Renal cortical epithelial cell (primary cell): ENCODE data around the gene TRPV5. TPM values are rescaled to one million over a fixed set of nuclear protein-coding genes. Genes with fewer than 3 reads are reported as not detected.

Source experiments
- DNase-seq: peaks from one replicate; pipeline ENCODE4 v3.0.0-alpha.2; 2011; ENCODE audit warnings: low read depth
- total RNA-seq: library from RNA; depleted of rRNA; stranded (reverse); fragments of >200 nt; gene quantifications from 2 replicates; pipeline ENCODE4 v1.2.3, GENCODE V29; 2014

Gene TRPV5
- total RNA-seq, 1 donor from 2014 or later: not detected

DNA sequence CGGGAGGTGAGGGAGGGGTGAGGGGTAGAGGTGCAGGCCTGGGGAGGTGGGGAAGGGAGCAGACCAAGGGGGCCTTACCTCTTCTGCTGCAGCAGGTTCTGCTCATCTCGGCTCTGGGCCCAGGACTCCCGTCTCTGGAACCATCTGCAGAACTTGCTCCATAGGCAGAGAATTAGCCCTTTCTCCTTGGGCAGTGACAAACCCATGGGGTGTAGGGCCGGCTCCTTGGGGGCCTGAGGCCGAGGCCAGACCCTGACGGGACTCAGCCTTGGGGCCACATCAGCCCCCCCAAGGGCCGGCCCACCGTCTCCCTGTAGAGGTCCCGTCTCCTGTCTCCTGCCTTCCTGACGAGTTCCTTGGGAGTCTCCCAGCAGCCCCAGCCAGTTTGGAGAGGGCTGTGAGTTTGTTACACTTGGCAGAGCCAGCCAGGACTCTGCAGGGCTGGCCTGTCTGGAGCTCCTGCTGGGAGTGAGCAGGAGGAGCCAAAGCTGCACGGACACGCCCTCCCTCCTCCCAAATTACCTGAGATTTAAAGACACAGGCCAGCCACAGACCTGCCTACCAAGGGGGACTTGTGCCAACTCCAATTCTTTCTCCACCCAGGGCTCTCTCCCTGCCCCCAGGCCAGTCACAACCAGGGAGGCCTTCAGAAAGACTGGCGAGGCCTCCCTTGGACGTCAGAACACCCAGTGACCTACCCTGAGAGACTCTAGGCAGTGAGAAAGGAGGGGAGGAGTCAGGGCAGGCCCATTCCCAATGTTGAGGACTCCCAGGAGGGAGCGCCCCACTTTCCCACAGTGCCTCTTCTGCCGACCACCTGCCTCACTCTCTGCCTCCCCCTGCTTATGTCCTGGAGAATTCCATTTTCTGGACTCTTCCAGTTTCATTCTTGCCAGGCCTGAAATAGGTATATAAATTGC lies 48.0 kb downstream of the TRPV5 start, which contains the start of gene TRPV6:
TRPV6 (minus strand) TSS at position 435 of the 920 bp plus-strand sequence.
- peak; percentile 2 for DNase-seq

DNA sequence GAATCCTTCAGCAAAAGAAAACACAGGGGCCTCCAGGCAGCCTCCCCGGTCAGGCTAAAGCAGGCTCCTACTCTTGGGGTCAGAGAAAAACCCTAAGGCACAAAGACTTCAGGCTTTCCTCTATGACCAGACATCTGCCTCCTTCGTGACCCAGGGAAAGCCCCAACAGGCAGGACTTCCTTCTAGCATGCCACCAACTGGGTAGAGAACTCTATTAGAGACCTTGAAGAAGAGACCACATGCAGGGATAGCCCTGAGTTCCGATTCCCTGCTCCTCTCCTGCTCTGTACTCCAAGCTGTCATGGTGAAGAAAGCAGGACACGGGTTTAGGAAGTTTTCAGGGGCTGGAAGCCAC lies 49.3 kb downstream of the TRPV5 start:
- no peak for DNase-seq

DNA sequence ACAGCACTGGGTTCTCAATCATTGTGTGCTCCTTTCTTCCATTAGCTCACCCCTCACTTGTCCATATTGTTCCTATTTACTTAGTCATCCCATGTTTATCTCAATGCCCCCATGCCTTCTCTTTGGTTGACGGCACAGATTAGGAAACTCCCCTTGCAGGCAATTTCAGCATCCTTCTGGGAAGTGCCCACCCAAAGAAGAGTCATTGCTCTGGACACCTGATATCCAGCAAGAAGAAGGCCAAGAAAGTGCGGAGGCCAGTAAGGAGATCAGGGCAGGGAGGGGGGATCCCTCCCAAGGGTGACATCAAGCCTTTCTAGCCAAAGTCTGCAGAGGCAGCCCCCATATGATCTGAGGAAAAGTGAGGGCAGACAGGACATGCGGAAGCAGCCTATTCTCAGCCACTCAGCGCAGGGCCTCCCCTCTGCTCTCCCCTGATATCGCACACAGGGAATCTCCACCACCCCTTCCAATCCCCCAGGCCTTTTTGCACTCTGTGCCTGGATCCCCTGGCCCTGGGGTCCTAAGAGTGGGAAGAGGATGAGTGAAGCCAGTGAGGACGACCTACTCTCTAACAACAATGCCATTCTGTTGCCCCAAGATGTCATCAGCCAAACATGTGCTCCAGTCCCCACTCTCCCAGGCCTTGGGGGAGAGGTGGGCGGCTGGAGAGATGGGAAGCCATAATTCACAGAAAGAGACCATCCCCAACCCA lies 49.8 kb downstream of the TRPV5 start:
- no peak for DNase-seq

DNA sequence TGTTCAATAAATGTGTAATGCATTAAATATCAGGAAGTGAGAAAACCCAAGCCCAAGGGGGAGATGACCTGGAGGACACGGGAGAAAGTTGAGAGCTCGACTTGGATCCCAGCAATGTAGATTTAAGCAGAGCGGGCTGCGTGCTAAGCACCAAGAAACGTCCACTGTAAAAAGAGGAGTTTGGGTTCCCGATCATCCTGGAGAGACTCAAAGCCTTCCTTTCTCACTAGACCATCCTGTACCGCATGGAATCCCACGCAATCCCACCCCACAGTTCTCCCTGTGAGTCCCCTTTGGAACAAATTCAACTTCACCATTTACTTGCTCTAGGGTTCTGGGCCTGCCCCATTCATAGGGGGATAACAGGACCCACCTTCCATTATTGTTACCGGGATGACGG lies 50.4 kb downstream of the TRPV5 start:
- no peak for DNase-seq

DNA sequence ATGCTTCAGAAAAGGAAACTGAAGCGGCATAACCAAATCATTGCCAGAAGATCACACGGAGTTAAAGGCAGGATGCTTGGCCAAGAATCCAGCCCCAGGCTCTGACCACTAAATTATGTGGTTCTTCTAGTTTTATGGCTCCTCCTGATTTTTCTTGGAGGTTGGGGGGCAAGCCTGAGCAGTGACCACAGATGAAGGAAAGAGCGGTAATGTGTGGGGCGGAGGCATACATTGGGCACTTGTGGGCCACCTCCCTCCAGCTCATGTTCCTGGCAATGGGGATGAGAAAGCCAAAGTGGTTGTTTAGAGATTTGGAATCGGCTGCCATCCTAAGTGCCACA lies 51.2 kb downstream of the TRPV5 start:
- DNase-seq: no peak

DNA sequence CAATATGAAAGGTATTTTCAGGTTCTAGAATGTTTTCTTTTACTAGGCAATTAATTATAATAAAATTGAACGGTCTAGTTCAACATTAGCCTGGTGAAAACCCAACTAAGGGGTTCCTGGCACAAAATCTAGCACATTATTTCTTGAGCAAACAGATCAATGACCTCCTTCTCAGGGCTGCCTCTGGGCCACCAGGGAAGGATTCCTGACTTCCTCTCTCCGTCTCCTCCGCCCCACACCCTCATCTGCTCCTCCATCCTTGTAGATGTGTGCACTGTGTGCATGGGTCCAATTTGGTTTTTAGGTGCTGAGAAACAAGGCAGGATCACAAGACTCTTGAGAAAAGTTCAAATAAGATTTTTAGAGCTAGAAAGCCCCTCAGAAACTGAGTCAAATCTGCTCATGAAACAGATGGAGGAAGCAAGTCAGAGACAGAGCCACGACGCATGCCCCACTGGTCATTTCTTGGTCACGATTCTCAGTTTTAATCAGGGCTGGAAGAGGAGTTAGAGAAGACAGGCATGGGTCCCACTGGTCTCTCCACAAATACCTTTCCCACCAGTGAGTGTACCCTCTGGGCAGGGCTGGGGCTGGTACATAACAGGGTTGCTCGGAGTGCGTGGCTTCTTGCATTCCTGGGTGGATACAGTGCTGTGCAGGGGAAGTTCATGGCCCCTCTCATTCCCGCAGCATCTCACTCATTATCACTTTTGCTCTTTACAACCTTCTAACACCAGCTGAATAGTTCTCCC lies 51.8 kb downstream of the TRPV5 start:
- no peak for DNase-seq

DNA sequence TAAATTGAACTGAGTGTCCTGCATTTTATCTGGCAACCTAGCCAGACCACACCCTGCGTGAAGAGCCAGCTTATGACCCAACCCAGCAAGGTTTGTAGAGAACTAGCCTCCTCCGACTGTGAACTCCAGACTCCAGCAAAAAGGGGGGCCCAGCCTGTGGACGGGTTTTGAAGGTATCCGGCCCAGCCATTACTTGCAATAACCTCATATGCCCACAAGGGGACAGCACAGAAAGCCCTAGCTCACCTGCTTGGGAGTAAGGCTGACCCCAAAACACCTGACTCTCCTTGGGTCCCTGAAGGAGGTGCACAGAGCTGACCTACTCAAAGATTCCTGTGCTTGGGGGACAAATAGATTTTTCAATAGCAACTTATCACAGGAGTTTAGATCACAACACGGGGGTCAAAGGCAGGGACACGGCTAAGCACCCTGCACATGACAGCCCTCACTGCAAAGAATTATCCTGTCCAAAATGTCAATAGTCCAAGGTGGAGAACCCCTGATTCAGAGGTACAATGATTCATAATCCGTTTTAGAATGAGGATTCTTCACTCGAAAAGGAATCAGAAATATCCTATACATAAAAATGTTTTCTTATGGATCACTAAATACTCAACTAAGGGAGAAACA lies 52.6 kb downstream of the TRPV5 start:
- peak; percentile 9 for DNase-seq

DNA sequence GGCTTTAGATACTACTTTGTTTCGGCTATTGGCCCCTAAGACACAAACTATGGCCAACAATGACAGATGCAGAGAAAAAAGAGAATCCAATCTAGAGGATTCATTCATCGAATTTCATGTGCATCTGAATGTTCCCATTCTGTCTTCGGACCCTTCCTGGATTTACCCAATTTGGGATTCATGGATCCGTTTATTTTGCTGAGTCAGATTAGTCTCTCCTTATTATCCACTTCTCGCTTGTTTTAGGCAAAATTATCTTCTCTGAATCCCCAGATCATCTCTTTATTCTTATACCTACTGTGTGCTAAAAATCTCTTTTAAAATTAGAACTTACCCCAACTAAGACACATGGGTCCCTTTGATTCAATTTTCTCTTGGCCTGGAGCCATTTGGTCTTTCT lies 54.5 kb downstream of the TRPV5 start:
- no peak for DNase-seq

DNA sequence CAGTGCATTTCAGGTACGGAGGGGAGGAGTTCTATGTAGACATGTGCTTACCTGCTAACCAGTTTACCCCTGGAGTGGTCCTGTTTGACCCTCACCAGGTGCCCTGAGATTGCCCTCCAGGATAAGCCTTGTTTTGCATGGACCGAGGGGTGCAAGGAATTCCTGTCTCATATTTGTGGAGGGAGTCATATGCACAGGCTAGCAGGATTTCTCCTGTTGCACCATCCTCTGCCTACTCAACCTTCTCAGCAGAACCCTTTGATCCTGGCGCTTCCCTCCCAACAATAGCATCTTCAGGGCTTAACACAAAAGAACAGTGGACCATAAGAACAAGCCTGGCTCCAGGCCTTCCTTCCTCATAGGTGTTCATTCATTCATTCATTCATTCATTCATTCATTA lies 55.2 kb downstream of the TRPV5 start:
- DNase-seq: peak; percentile 6

DNA sequence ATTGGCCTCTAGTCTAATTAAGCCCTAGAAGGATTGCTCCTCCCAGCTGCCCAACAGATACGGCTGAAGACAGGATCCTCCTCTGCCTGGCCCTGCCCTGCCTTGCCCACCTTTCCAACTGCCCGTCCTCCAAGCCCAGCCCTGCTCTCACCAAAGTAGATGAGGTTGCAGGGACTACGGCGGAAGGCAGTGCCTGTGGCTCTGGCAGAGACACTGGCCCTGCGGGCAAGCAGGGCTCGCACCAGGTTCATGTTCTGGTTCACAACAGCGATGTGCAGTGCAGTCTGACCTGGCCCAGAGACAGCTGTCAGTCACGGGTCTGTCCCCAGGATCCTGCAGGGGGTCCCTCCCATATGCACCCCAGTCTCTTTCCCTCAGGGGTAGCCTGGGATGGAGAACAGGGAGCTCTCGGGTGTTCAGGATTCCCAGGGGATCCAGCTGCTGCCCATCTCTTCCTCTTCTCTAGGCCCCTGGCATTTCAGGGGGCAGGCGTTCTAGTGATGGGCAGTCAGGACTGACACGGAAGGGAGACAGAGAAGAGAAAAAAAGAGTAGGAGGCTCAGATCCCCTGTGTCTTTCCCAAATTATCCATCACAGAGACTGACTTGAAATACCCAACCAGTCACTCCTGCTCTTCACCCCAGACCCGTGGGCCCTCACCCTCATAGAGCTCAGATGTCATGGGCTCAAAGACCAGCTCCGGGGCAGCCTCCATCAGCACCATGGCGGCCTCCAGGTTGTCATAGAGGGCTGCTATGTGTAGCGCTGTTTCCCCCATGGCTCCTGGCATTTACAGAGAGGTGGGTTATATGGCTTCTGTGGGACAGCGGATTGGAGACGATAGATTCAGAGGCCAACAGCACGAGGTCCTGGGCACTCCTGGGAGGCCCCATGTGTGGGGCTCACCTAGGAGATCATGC lies 56.3 kb downstream of the TRPV5 start:
- no peak for DNase-seq

DNA sequence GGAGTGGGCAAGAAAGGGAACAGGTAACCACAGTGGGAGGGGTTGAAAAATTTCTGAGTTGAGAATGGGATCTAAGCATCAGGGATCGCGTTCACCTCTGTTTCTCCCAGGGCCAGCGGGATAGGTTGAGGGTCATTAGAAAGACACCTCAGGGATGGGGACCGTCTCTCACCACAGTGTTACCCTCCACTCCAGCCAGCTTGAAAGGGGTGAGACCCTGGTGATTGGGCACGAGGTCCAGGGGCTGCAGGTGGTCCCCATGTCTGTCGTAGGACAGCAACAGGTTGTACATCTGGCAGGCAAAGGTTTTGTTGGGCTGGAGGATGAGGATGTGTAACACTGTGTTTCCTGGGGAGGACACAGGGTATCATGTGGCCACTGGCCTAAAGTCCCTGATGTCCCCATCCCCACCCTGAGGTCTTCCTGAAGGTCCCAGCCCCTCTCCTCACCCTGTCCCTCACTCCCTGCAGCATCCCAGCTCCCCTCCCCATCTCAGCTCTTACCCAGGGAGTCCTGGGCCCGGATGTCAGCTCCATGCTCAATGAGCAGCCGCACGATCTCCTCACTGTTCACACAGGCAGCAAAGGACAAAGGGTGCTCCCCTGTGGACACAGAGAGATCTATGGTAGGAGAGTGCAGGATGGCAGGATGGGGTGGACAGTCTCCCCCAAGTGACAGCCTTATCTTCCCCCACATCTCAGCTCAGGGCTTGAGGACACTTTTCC lies 57.1 kb downstream of the TRPV5 start:
- DNase-seq: no peak

DNA sequence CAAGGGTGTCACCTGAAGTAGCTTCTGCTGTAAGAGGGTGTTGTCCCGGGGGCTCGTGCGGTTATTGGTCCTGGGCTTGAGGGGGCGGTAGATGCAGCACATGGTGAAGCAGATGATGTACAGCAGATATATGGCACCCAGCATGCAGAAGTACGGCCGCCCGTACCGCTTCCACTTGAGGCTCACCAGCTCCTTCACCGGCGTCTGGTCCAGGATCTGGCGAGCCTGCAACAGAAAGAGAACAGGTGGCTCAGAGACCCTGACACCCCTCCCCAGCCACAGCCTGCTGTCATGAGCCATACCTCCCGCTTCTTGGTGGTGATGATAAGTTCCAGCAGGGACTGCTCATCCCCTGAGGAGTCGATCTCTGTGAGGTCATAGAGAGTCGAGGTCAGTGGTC lies 58.1 kb downstream of the TRPV5 start:
- DNase-seq: no peak

DNA sequence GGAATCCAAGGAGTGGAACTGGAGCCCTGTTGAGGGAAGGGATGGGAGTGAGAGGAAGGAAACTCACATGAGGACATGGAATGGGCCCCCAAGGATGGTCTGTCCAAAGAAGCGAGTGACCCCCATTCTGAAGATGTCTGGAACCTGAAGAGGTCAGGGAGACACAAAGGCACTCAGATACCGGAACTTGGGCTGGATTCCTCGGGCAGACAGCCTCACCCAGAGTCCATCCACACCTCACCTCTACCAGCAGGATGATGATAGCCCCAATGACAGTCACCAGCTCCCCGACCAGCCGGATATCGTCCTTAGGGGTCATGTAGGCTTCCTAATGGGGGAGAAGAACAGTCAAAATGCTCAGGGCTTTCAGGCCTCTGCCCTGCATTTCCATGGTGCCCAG lies 58.7 kb downstream of the TRPV5 start:
- DNase-seq: no peak

DNA sequence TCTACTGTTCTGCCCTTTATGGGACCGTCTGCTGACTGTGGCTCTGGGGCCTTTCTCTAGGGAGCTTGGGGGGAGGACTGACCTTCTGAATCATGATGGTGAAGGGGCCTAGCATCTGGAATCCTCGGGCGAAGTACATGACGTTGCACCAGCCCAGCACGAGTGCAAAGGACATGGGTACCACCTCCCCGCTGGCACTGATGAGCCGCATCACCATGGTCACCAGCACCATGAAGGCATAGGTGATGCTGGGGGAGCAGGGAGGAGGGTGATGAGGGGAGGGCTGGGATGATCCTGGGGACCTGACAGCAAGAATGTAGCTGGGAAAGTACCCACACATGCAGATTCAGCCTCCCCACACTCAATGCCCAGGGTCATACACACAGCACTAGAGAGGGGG lies 59.1 kb downstream of the TRPV5 start:
- no peak for DNase-seq

DNA sequence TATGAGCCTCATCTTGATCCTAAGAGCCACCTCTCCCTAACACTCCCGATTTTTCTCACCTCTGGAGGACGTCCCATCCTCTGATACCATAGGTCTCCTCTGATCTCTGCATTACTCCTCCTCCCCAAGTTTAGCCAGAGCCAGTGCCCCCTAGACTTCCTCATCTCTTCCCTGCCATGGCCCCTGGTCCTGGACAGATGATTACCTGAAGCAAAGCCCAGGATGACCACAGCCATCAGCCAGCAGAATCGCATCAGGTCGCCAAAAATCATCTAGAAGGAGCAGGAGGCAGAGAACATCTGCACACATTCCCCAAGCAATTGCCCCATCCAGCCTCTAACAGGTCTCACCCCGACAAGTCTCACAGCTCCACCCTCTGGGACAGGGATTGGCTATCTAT lies 59.7 kb downstream of the TRPV5 start:
- DNase-seq: no peak

DNA sequence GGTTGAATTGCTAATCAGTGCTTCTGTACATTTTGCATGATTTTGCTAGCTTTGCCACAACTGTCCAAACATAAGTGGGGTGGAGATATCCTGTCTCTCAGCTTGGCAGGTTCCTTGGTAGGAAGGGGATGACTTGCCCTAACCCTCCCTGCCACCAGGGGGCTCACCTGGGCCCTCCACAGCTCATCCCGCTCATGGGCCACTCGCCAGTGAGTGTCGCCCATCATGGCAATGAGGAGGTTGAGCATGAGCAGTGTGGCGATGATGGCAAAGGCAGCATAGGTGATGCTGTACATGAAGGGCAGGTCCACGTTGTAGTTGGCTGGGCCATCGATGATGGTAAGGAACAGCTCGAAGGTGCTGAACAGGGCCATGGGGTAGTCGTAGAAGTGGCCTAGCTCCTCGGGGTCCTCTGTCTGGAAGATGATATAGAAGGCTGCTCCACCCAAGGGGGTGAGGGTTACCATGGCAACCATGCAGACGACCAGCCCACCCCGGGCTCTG lies 60.2 kb downstream of the TRPV5 start:
- DNase-seq: no peak

DNA sequence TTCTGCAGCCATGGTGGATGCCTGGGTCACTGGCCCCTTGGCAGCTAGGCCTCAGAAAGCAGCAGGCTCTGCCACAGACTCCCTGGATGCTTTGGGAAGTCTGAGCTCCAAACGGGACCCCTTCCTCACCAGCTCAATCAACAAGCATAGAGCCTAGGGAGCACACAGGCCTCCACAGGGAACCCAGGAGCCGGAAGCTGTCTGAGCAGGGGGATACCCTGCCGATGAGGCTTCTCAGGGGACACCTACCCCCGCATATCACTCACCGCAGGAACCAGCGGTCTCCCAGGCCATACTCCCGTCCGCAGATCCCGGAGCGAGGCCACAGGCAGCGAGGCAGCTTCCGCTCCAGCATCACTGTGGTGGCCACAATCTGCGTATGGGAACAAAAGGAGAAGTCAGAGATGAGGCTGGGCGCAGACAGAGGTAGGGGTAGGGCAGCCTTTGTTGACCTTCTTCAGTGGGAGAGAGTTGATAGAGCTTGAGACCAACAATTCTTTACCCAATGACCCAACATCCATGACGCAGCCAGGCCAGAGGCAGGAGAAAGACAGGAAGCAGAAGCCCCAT lies 61.4 kb downstream of the TRPV5 start:
- no peak for DNase-seq

DNA sequence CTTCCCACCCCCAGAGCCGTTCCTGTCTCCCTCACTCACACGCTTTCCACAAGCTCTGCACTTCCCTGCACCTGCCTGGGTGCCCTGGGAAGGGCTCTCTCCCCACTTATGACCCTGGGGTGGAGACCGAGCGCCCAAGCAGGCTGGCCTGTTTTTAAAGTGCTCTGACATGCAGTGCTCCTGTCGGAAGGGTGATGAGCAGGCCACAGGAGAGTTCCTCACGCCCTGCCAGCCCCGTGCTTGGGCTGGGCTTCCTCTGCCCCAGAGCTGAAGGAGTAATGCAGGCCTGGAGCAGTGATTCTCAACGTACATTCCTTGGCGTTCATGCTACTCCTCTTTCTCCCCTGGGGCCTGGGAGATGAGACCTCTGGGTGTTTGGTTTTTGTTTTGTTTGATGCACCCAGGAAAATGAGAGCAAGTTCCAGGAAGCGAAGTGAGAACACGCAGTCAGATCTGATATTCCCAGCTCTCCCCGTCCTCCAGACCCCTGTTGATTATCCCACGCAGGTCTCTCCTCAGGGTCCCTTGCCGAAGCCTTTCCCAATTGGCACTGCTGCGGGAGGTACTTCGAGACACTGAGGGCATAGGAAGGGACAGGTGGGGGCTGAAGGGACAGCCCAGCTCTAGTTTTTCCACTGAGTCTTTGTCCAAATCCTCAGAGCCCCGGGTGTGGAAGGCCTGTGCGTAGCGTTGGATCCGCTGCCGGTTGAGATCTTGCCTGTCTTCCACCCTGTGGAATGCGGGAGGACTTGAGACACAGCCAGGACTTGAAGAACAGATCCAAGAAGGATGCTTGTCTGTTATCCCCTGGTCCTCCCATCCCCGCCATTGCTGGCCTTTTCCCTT lies 62.1 kb downstream of the TRPV5 start:
- no peak for DNase-seq
